ENCODE results near the gene DYNC1I1.

DYNC1I1 gene

DNA sequence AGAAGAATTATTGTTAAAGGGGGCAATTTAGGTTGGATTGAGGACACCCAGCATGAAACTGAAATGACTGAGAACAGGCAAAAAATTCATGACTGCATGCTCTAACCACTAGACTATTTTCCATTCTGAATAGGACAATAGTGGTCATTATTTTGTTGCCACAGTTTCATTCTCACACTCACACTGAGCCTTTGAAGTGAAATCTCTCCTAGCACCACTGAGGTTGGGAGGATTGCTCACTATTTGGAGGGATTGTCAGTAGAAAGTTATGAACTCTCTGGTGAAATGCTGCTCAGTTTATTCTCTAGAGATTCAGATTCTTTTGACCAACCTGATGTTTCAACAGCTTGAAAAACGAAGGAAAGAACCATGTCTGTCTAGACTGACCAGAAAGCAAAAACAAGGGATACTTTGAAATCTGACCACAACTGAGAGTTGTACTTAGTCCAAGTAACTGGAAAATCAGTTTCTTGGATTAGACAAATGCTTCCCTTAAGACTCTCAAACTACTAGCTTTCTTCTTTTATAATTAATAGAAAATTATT, 191.2 kb downstream of the DYNC1I1 start:
- Histone ChIP-seq H3K36me3 (ENCODE audit: control insufficient read depth, insufficient read depth, low read length) (no peaks in the 10 kb centered on the region), H3K4me1 (ENCODE audit: control insufficient read depth, insufficient read depth, low read length, poor library complexity, severe bottlenecking) (no peaks in the 10 kb centered on the region), H3K9me3 (ENCODE audit: control insufficient read depth, low read length) (no peaks in the 10 kb centered on the region), H3K27ac (ENCODE audit: low read depth, low read length, severe bottlenecking) (no peak overlapping the region), H3K4me3 (ENCODE audit: extremely low read depth, insufficient read depth, low read length, poor library complexity, severe bottlenecking) (no peak overlapping the region)
- WGBS, 2 experiments (ENCODE audit: insufficient coverage in 2 of 2), result 80% methylated on average over 1 of the region's 1 CpG; no CpG with 5 or more reads in 1 of the 2 experiments

DNA sequence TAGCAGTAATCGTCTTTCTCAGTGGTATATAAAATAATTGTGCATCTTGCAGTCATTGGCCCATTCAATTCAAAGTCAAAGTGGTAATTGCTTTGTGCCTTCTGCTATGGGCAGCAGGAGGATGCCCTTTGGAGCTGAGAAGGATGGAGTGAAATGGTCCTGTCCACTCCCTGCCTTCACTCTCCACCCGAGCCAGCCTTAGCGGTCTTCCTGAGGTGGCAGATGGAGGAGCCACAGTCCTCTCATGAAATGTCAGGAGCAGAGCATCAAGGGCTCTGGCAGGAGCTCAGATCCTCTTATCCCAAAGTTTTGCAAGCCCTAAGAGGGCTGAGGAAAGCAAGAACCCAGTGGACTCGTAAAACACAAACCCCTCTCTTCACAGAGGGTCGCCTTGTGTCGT, 199.4 kb downstream of the DYNC1I1 start:
- H3K27ac ChIP-seq (ENCODE audit: low read depth, low read length, severe bottlenecking), result no peak overlapping the region
- no peak overlapping the region for H3K4me3 ChIP-seq (ENCODE audit: extremely low read depth, insufficient read depth, low read length, poor library complexity, severe bottlenecking)
- no peaks in the 10 kb centered on the region for H3K4me1 ChIP-seq (ENCODE audit: control insufficient read depth, insufficient read depth, low read length, poor library complexity, severe bottlenecking)
- H3K36me3 ChIP-seq (ENCODE audit: control insufficient read depth, insufficient read depth, low read length), result no peaks in the 10 kb centered on the region
- WGBS, 2 experiments (ENCODE audit: insufficient coverage in 2 of 2), result 100% methylated on average over 3 to 4 of the region's 6 CpGs
- no peaks in the 10 kb centered on the region for H3K9me3 ChIP-seq (ENCODE audit: control insufficient read depth, low read length)

DNA sequence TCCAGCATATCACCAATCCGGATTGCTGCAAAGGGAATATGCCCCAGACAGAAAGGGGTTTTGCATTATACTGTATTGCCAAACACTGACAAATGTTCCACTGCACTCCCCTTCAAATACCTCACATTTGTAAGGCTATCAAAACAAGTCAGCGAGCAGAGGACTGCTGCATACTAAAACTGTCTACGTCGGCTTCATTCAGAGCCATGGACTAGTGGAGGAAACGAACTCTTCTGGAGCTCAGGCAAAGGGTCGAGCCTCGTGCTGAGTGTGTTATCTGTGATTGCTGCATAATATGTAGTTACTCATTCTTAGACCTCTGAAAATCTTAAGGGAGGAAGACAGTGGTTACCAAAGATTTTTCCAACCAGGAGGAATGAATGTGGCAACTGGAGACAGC, 200.2 kb downstream of the DYNC1I1 start:
- no peak overlapping the region for H3K4me3 ChIP-seq (ENCODE audit: extremely low read depth, insufficient read depth, low read length, poor library complexity, severe bottlenecking)
- H3K27ac ChIP-seq (ENCODE audit: low read depth, low read length, severe bottlenecking), result no peak overlapping the region
- H3K9me3 ChIP-seq (ENCODE audit: control insufficient read depth, low read length), result no peaks in the 10 kb centered on the region
- WGBS, 2 experiments (ENCODE audit: insufficient coverage in 2 of 2), result 83 to 89% methylated on average over 5 to 7 of the region's 7 CpGs
- no peaks in the 10 kb centered on the region for H3K36me3 ChIP-seq (ENCODE audit: control insufficient read depth, insufficient read depth, low read length)
- no peaks in the 10 kb centered on the region for H3K4me1 ChIP-seq (ENCODE audit: control insufficient read depth, insufficient read depth, low read length, poor library complexity, severe bottlenecking)

DNA sequence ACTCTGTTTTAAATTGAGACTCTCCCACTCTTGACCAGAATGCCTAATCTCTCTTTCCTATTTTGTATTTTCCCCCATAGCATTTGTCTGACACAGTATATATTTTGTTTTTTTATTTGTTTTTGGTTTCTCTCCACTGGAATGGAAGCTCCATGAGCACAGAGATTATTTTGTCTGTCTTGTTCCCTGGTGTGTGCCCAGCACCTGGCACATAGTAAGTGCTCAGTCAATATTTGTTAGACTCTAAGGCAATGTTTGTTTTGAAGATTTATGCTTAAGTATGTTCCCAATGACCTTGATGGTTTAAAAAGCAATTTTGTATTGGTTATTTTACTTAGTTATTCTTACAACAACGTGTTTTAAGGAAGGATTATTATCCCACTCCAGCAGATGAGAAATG, 201.8 kb downstream of the DYNC1I1 start:
- no peak overlapping the region for H3K27ac ChIP-seq (ENCODE audit: low read depth, low read length, severe bottlenecking)
- WGBS, 2 experiments (ENCODE audit: insufficient coverage in 2 of 2), result no CpG with 5 or more reads among the region's 1 CpG
- H3K4me3 ChIP-seq (ENCODE audit: extremely low read depth, insufficient read depth, low read length, poor library complexity, severe bottlenecking), result no peak overlapping the region

DNA sequence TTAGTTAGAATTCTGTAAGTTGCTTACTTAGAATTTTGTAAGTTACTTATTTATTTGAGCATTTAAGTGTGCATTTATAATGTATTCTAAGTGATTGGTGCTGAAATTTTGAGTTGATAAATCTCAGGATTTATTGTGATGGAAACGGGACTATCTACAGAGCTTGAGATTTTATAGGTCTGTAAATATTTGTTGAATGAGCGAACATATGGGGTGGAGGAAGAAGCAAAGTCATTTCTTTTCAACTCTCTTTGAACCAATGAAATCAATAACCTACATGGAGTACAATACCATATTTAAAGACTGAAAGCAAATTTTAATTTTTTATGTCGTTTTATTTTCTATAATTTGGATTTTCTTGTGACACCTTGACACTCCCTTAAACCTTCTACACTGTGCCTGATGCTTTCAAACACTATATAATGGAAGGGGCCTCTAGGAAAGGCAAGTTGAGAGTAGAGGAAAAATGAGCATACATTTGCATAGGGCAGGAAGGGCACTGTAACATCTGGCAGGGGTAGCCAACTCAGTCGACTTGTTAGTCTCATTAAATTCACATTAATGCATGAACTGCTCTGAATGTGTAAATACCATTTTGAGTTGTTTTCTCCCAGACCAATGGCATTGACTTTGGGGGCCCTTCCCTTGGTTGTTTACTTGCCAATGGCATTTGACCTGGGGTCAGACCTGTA, 204.2 kb downstream of the DYNC1I1 start:
- H3K27ac ChIP-seq (ENCODE audit: low read depth, low read length, severe bottlenecking), result no peak overlapping the region
- no peaks in the 10 kb centered on the region for H3K36me3 ChIP-seq (ENCODE audit: control insufficient read depth, insufficient read depth, low read length)
- H3K4me1 ChIP-seq (ENCODE audit: control insufficient read depth, insufficient read depth, low read length, poor library complexity, severe bottlenecking), result no peaks in the 10 kb centered on the region
- H3K4me3 ChIP-seq (ENCODE audit: extremely low read depth, insufficient read depth, low read length, poor library complexity, severe bottlenecking), result no peak overlapping the region
- WGBS, 2 experiments (ENCODE audit: insufficient coverage in 2 of 2), result 89 to 100% methylated on average over 1 of the region's 4 CpGs
- H3K9me3 ChIP-seq (ENCODE audit: control insufficient read depth, low read length), result no peaks in the 10 kb centered on the region

More for the DNA sequence above, 201.8 kb downstream of the DYNC1I1 start:
- no peaks in the 10 kb centered on the region for H3K9me3 ChIP-seq (ENCODE audit: control insufficient read depth, low read length)
- H3K4me1 ChIP-seq (ENCODE audit: control insufficient read depth, insufficient read depth, low read length, poor library complexity, severe bottlenecking), result no peaks in the 10 kb centered on the region
- H3K36me3 ChIP-seq (ENCODE audit: control insufficient read depth, insufficient read depth, low read length), result no peaks in the 10 kb centered on the region

DNA sequence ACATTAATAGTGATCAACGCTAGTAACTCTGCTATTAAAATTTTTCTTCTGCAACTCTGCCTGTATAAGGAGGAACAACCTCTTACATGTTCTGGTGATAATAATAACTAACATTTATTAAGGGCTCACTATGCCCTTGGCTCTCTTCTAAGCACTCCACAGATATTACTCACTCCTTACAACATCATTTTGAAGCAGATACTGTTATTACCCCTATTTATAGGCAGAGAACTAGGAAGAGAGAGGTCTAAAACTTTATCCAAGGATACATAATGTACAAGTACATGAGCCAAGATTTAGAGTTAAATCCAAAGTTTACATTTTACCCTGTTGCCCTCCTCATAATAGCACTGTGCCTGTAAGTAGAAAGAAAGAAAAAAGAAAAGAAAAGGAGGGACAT, 205.6 kb downstream of the DYNC1I1 start:
- H3K27ac ChIP-seq (ENCODE audit: low read depth, low read length, severe bottlenecking), result no peak overlapping the region
- H3K4me3 ChIP-seq (ENCODE audit: extremely low read depth, insufficient read depth, low read length, poor library complexity, severe bottlenecking), result no peak overlapping the region
- no peaks in the 10 kb centered on the region for H3K36me3 ChIP-seq (ENCODE audit: control insufficient read depth, insufficient read depth, low read length)
- no peaks in the 10 kb centered on the region for H3K4me1 ChIP-seq (ENCODE audit: control insufficient read depth, insufficient read depth, low read length, poor library complexity, severe bottlenecking)
- no peaks in the 10 kb centered on the region for H3K9me3 ChIP-seq (ENCODE audit: control insufficient read depth, low read length)
- WGBS, 2 experiments (ENCODE audit: insufficient coverage in 2 of 2), result no CpG with 5 or more reads among the region's 1 CpG

DNA sequence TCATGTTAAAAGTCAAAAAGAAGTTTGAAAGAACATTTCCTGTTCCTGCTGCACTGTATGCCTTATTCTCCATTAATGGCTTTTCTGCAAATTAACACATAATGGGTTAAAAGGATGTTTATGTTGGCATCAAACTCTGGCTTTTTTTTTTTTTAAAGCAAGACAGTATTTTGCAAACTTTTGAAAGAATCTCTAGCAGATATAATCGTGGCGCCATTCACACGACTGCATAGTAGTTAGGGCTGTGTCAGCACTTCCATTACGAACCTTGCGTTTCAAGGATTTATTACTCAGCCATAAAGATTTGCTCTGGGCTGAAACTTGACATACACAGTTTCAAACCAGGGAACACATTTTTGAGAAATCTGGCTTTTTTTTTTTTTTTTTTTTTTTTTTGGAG, 207.8 kb downstream of the DYNC1I1 start:
- Histone ChIP-seq H3K9me3 (ENCODE audit: control insufficient read depth, low read length) (no peaks in the 10 kb centered on the region), H3K4me3 (ENCODE audit: extremely low read depth, insufficient read depth, low read length, poor library complexity, severe bottlenecking) (no peak overlapping the region), H3K4me1 (ENCODE audit: control insufficient read depth, insufficient read depth, low read length, poor library complexity, severe bottlenecking) (no peaks in the 10 kb centered on the region), H3K36me3 (ENCODE audit: control insufficient read depth, insufficient read depth, low read length) (no peaks in the 10 kb centered on the region), H3K27ac (ENCODE audit: low read depth, low read length, severe bottlenecking) (no peak overlapping the region)
- 80 to 94% methylated on average over 4 to 5 of the region's 5 CpGs for WGBS, 2 experiments (ENCODE audit: insufficient coverage in 2 of 2)

DNA sequence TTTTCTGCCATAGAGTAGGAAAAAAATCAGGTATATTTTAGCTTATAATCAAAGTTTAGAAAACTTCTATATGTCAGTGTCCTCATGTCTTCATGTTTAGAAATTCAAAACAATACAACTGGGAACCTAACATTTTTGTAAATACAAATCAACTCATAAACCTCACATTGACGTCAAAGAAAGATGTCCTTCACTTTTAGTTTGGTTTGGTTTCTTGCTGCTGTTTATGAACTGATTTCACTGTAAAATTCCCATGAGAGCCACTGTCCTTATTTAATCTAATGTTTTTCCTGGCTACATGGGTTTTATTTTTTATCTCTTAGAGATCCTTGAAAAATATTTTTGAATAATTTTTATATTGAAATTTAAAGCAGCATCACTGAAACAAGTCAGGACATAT, 208.4 kb downstream of the DYNC1I1 start:
- Histone ChIP-seq H3K9me3 (ENCODE audit: control insufficient read depth, low read length) (no peaks in the 10 kb centered on the region), H3K27ac (ENCODE audit: low read depth, low read length, severe bottlenecking) (no peak overlapping the region), H3K4me3 (ENCODE audit: extremely low read depth, insufficient read depth, low read length, poor library complexity, severe bottlenecking) (no peak overlapping the region), H3K36me3 (ENCODE audit: control insufficient read depth, insufficient read depth, low read length) (no peaks in the 10 kb centered on the region), H3K4me1 (ENCODE audit: control insufficient read depth, insufficient read depth, low read length, poor library complexity, severe bottlenecking) (no peaks in the 10 kb centered on the region)
- no CpG with 5 or more reads among the region's 1 CpG for WGBS, 2 experiments (ENCODE audit: insufficient coverage in 2 of 2)

DNA sequence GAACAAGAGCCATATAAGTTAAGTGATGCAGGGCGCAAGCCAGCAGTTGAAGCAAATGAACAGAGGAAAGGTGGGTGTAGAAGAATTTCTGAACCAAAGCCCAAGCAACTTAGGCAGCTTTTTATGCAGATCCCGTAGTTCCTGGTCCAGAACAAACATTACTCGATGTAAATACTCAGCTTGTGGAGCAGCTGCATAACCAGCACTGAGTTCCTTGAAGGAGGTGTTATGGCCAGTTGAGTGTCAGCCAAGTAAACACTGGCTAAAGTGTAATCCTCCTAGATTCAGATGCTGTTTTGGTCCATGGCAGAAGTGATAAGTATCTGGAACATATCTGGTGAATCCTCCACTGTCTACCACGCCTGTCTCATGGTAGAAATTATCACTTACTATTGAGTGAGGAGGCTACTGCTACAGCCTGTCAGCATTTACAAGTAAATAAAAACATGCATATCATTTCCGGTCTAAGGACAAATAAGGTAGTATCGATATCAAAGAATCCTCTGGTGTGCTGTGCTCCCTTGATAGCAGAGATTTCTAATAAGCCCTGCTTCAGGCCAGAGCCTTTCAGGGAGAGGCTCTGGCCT, 213.9 kb downstream of the DYNC1I1 start:
- Histone ChIP-seq H3K4me3 (ENCODE audit: extremely low read depth, insufficient read depth, low read length, poor library complexity, severe bottlenecking) (no peak overlapping the region), H3K27ac (ENCODE audit: low read depth, low read length, severe bottlenecking) (no peak overlapping the region), H3K9me3 (ENCODE audit: control insufficient read depth, low read length) (no peaks in the 10 kb centered on the region), H3K4me1 (ENCODE audit: control insufficient read depth, insufficient read depth, low read length, poor library complexity, severe bottlenecking) (no peaks in the 10 kb centered on the region), H3K36me3 (ENCODE audit: control insufficient read depth, insufficient read depth, low read length) (no peaks in the 10 kb centered on the region)
- WGBS, 2 experiments (ENCODE audit: insufficient coverage in 2 of 2), result 92 to 98% methylated on average over 5 of the region's 6 CpGs

DNA sequence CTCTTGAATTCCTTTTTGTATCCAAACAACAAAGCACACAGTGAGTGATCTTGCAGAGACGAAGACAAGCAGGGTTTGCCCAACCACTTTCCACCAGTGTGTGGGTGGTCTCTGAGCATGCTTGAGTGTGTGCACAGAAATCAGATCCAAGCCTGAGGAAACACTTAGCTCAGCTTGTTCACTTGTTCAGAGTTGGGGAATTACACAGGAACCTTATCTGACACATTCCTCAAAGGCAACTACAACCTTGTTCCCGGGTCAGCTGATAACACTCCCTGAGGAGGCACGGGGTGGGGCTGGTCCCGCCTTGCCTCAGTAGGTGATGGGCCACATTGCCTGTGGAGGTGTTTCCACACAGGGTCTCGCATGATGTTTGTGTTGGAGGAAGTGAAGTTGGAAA, 216.9 kb downstream of the DYNC1I1 start:
- WGBS, 2 experiments (ENCODE audit: insufficient coverage in 2 of 2), result 60% methylated on average over 1 of the region's 5 CpGs; no CpG with 5 or more reads in 1 of the 2 experiments
- Histone ChIP-seq H3K4me1 (ENCODE audit: control insufficient read depth, insufficient read depth, low read length, poor library complexity, severe bottlenecking) (no peaks in the 10 kb centered on the region), H3K36me3 (ENCODE audit: control insufficient read depth, insufficient read depth, low read length) (no peaks in the 10 kb centered on the region), H3K27ac (ENCODE audit: low read depth, low read length, severe bottlenecking) (no peak overlapping the region), H3K4me3 (ENCODE audit: extremely low read depth, insufficient read depth, low read length, poor library complexity, severe bottlenecking) (no peak overlapping the region), H3K9me3 (ENCODE audit: control insufficient read depth, low read length) (no peaks in the 10 kb centered on the region)

DNA sequence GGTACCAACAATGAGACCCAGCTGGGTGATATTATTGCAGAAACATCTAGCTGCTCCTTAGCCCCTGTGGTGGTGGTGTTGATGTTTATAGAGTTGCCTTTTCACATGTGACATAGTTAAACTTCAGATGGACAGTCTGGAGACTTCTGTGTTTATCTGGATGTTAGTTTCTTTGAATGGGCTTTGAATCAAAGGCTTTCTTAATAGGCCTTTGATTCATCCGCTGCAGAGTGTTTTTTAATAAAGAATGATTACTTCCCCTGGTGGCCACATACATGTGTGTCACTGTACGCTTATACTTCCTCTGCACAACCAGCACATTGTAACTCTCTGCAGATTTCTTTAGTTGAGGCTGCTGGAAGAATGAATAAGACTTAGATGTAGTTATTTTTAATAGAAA, 221.0 kb downstream of the DYNC1I1 start:
- Histone ChIP-seq H3K4me1 (ENCODE audit: control insufficient read depth, insufficient read depth, low read length, poor library complexity, severe bottlenecking) (no peaks in the 10 kb centered on the region), H3K9me3 (ENCODE audit: control insufficient read depth, low read length) (no peaks in the 10 kb centered on the region), H3K27ac (ENCODE audit: low read depth, low read length, severe bottlenecking) (no peak overlapping the region), H3K36me3 (ENCODE audit: control insufficient read depth, insufficient read depth, low read length) (no peaks in the 10 kb centered on the region), H3K4me3 (ENCODE audit: extremely low read depth, insufficient read depth, low read length, poor library complexity, severe bottlenecking) (no peak overlapping the region)
- no CpG with 5 or more reads among the region's 2 CpGs for WGBS, 2 experiments (ENCODE audit: insufficient coverage in 2 of 2)
